Measurements from ENCODE around the gene ZNF638. TPM values are rescaled to one million over a fixed set of nuclear protein-coding genes. Genes with fewer than 3 reads are reported as not detected.
A peak's percentile ranks its signal among the peaks of the same experiment; 100 is the strongest.

ZNF638 gene
- total RNA-seq, 1 donor: 152 TPM

DNA sequence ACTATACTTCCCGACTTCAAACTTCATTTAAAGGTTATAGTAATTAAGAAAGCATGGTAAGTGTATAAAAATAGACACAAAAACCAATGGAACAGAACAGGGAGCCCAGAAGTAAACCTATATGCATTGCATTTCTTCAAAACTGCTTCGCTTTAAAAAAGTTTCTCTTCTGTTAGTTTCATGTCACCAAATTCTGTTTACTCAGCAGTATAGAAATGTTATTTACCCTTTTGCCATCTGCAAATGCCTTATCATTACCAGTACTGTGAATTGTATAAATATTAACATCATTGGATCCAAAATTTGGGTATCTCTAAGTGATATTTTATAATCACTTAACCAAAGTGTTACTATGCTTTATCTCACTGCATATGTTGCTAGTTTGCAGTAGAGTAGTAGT is 45.9 kb upstream of the ZNF638 start:
- no peak for DNase-seq (ENCODE audit: insufficient read length, low spot score, missing footprints)
- Histone ChIP-seq H3K27ac (ENCODE audit: low read depth, low read length) (no peak overlapping the region), H3K4me2 (ENCODE audit: insufficient read depth, low read length) (no peak overlapping the region), H3K27me3 (ENCODE audit: insufficient read depth, low read length) (no peaks in the 10 kb centered on the region), H3K4me3 (ENCODE audit: insufficient read depth, low read length) (no peak overlapping the region), H4K20me1 (ENCODE audit: insufficient read depth, low read length) (no peaks in the 10 kb centered on the region), H3K4me1 (ENCODE audit: insufficient read depth, low read length) (no peaks in the 10 kb centered on the region), H3K79me2 (ENCODE audit: insufficient read depth, low read length) (no peaks in the 10 kb centered on the region), H3K36me3 (ENCODE audit: insufficient read depth, low read length) (no peaks in the 10 kb centered on the region), H3K9me3 (ENCODE audit: low read depth, low read length) (no peaks in the 10 kb centered on the region), H2AFZ (ENCODE audit: low read length) (no peak overlapping the region)
- TF ChIP-seq, protein P1, sequence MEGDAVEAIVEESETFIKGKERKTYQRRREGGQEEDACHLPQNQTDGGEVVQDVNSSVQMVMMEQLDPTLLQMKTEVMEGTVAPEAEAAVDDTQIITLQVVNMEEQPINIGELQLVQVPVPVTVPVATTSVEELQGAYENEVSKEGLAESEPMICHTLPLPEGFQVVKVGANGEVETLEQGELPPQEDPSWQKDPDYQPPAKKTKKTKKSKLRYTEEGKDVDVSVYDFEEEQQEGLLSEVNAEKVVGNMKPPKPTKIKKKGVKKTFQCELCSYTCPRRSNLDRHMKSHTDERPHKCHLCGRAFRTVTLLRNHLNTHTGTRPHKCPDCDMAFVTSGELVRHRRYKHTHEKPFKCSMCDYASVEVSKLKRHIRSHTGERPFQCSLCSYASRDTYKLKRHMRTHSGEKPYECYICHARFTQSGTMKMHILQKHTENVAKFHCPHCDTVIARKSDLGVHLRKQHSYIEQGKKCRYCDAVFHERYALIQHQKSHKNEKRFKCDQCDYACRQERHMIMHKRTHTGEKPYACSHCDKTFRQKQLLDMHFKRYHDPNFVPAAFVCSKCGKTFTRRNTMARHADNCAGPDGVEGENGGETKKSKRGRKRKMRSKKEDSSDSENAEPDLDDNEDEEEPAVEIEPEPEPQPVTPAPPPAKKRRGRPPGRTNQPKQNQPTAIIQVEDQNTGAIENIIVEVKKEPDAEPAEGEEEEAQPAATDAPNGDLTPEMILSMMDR (IDR thresholded peaks at IDR 0.05; ENCODE audit: extremely low read depth, low read depth, low read length): no peak

DNA sequence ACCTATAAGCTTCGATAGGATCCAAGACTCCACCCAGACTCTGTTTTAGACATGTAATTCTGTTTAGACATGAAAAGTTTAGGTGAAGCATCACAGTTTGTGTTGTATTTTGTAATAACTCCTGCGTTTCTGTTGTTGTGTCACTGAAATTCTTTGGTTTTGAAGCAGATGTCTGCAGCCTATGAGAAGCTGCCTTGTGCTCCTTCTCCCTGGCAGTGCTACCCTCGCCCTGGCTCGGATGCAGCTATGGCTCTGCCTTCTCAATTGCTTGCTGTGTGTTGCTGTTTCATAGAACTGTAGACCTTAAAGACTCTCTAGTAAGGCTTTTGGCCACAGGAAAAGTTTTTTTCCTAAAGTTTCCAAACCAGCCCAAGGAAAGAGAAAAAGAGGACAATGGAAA is 40.2 kb upstream of the ZNF638 start:
- peak overlapping the region; percentile 54 for H2AFZ ChIP-seq (ENCODE audit: low read length)
- no peaks in the 10 kb centered on the region for H3K27me3 ChIP-seq (ENCODE audit: insufficient read depth, low read length)
- TF ChIP-seq, protein P1 (IDR thresholded peaks at IDR 0.05; ENCODE audit: extremely low read depth, low read depth, low read length): no peak
- no peak overlapping the region for H3K4me3 ChIP-seq (ENCODE audit: insufficient read depth, low read length)
- no peaks in the 10 kb centered on the region for H3K36me3 ChIP-seq (ENCODE audit: insufficient read depth, low read length)
- no peaks in the 10 kb centered on the region for H4K20me1 ChIP-seq (ENCODE audit: insufficient read depth, low read length)
- no peaks in the 10 kb centered on the region for H3K79me2 ChIP-seq (ENCODE audit: insufficient read depth, low read length)
- H3K9me3 ChIP-seq (ENCODE audit: low read depth, low read length): no peaks in the 10 kb centered on the region
- no peak for DNase-seq (ENCODE audit: insufficient read length, low spot score, missing footprints)
- H3K27ac ChIP-seq (ENCODE audit: low read depth, low read length): no peak overlapping the region
- peaks cover 3% of the 10 kb centered on the region for H3K4me1 ChIP-seq (ENCODE audit: insufficient read depth, low read length)
- peak overlapping the region; percentile 37 for H3K4me2 ChIP-seq (ENCODE audit: insufficient read depth, low read length)

DNA sequence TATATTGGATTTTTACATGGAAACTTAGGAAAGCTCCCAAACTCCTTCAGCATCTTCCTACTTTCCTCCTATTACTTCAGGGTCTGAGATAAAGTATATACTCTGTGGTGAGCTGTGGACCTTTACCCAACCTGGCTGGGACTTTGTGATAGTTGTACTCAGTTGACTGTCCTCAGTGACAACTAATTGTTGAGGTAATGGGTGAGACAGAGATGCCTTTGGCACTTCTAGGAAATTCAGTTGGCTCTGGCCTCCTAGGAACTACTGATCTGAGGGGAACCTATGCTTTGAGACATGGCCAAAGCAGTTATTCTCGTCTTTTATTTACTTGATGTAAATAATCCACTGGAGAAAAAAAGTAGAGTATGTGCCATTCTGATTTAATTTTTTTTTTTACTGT is 39.4 kb upstream of the ZNF638 start:
- Histone ChIP-seq H3K36me3 (ENCODE audit: insufficient read depth, low read length) (no peaks in the 10 kb centered on the region), H3K4me2 (ENCODE audit: insufficient read depth, low read length) (no peak overlapping the region), H3K27me3 (ENCODE audit: insufficient read depth, low read length) (no peaks in the 10 kb centered on the region), H3K4me1 (ENCODE audit: insufficient read depth, low read length) (peaks cover 3% of the 10 kb centered on the region), H4K20me1 (ENCODE audit: insufficient read depth, low read length) (no peaks in the 10 kb centered on the region), H3K4me3 (ENCODE audit: insufficient read depth, low read length) (no peak overlapping the region), H2AFZ (ENCODE audit: low read length) (peak overlapping the region; percentile 54), H3K9me3 (ENCODE audit: low read depth, low read length) (no peaks in the 10 kb centered on the region), H3K27ac (ENCODE audit: low read depth, low read length) (no peak overlapping the region), H3K79me2 (ENCODE audit: insufficient read depth, low read length) (no peaks in the 10 kb centered on the region)
- no peak for DNase-seq (ENCODE audit: insufficient read length, low spot score, missing footprints)
- TF ChIP-seq, protein P1 (IDR thresholded peaks at IDR 0.05; ENCODE audit: extremely low read depth, low read depth, low read length): no peak

DNA sequence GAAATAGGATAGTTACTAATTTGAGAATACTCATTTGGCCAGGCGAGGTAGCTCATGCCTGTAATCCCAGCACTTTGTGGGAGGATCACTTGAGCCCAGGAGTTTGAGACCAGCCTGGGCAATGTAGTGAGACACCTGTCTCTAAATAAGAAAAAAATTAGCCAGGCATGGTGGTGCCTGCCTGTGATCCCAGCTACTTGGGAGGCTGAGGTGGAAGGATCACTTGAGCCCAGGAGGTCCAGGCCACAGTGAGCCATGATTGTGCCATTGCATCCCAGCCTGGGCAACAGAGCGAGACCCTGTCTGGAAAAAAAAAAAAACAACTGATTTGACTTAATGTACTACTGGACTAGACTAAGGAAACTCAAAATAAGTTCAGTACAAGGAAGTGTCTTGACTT is 32.7 kb upstream of the ZNF638 start:
- H4K20me1 ChIP-seq (ENCODE audit: insufficient read depth, low read length): no peaks in the 10 kb centered on the region
- no peaks in the 10 kb centered on the region for H3K9me3 ChIP-seq (ENCODE audit: low read depth, low read length)
- DNase-seq (ENCODE audit: insufficient read length, low spot score, missing footprints): no peak
- no peaks in the 10 kb centered on the region for H3K4me1 ChIP-seq (ENCODE audit: insufficient read depth, low read length)
- no peaks in the 10 kb centered on the region for H3K36me3 ChIP-seq (ENCODE audit: insufficient read depth, low read length)
- no peaks in the 10 kb centered on the region for H3K79me2 ChIP-seq (ENCODE audit: insufficient read depth, low read length)
- H3K27ac ChIP-seq (ENCODE audit: low read depth, low read length): no peak overlapping the region
- no peak overlapping the region for H3K4me3 ChIP-seq (ENCODE audit: insufficient read depth, low read length)
- TF ChIP-seq, protein P1 (IDR thresholded peaks at IDR 0.05; ENCODE audit: extremely low read depth, low read depth, low read length): no peak
- H3K4me2 ChIP-seq (ENCODE audit: insufficient read depth, low read length): no peak overlapping the region
- H2AFZ ChIP-seq (ENCODE audit: low read length): no peak overlapping the region
- H3K27me3 ChIP-seq (ENCODE audit: insufficient read depth, low read length): no peaks in the 10 kb centered on the region

Measured in osteoblast (primary cell).